IPS-20b (cell line): Measurements from ENCODE around the gene PFAS.

ENCODE experiments used
- H3K27ac ChIP-seq: one replicate; pipeline ENCODE4 v1.5.1; 2013; ENCODE audit warnings: low read length
- H3K27me3 ChIP-seq: 2 replicates; pipeline ENCODE4 v1.6.1; 2013; ENCODE audit warnings: mild to moderate bottlenecking, low read length, inconsistent platforms; ENCODE audit not compliant: insufficient read depth
- H3K36me3 ChIP-seq: 2 replicates; pipeline ENCODE4 v1.6.1; 2013; ENCODE audit warnings: low read depth, mild to moderate bottlenecking, inconsistent platforms, low read length, moderate library complexity; ENCODE audit not compliant: insufficient read depth
- H3K4me1 ChIP-seq: 2 replicates; pipeline ENCODE4 v1.6.1; 2013; ENCODE audit warnings: mild to moderate bottlenecking, control low read depth, inconsistent platforms, low read length, moderate library complexity; ENCODE audit not compliant: insufficient read depth
- H3K4me3 ChIP-seq: 2 replicates; pipeline ENCODE4 v1.5.1; 2013; ENCODE audit warnings: mild to moderate bottlenecking, low read length, inconsistent platforms
- H3K9ac ChIP-seq: 2 replicates; pipeline ENCODE4 v1.6.1; 2013; ENCODE audit warnings: low read depth, mild to moderate bottlenecking, inconsistent platforms, low read length, moderate library complexity
- H3K9me3 ChIP-seq: 2 replicates; pipeline ENCODE4 v1.6.1; 2013; ENCODE audit warnings: mild to moderate bottlenecking, low read depth, low read length, inconsistent platforms; ENCODE audit not compliant: insufficient read depth

PFAS gene

DNA sequence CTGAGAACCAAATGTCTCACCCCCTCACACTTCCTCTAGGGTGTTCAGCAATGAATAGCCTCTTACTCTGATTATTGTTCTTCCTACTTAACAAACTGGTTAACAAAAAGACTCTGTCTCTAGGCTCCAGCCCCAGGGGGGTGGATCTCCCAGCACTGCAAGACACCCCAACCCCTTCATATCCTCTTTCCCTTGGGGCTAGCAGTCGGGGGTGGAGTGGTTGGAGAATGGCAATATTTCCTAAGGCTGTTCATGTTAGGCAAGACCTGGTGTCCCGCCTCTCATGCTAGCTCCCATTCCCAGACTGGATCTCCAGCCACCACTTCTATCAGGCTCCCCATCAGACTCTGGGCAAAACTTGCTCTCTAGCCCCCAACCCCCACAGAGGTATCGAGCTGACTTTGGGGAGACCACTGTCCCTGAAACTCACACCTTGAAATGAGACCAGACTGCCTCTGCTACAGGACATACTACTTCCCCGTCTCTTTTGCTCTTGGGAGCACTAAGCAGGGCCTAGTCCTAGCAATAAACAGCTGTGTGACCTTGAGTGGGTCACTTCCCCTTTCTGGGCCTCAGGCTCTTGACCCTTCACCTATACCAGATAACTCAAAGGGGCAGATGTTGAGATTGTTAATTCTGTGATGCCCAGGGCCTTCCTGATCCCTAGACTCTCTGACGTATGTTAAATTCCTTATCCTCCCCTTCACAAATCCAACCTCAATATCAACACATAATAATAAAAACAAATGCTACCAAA lies 43.7 kb downstream of the PFAS start:
- H3K27me3 ChIP-seq = no peaks in the 10 kb centered on the region
- no peak overlapping the region for H3K4me3 ChIP-seq
- H3K36me3 ChIP-seq = no peaks in the 10 kb centered on the region
- no peak overlapping the region for H3K27ac ChIP-seq
- H3K4me1 ChIP-seq = peaks cover 3% of the 10 kb centered on the region
- no peak overlapping the region for H3K9ac ChIP-seq
- no peaks in the 10 kb centered on the region for H3K9me3 ChIP-seq

DNA sequence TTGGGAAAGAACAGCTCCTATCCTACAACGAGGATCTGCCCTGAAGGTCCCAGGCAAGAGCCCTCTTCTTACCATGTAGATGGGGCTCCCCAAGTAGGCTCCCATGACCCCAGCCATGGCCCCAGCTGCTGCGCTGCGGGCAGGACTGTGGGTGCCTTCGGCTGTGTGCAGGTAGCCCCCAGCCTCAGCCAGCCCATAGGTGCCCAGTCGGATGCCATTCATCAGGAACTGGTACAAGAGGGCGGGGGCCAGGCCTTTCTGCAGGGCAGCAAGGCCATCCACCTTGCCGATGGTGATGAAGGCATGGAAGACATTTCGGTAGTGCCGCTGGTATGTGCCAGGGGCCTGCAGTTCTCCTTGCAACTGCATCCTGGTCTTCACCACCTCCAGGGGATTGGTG lies 45.3 kb downstream of the PFAS start:
- 0 out of 2 replicates have a peak overlapping the region, but pooled peaks have one; percentile 67 for H3K4me3 ChIP-seq
- H3K4me1 ChIP-seq = peaks cover 3% of the 10 kb centered on the region
- no peaks in the 10 kb centered on the region for H3K9me3 ChIP-seq
- peak overlapping the region; percentile 43; the same call in 1 of the 2 replicates for H3K9ac ChIP-seq
- no peak overlapping the region for H3K27ac ChIP-seq
- no peaks in the 10 kb centered on the region for H3K27me3 ChIP-seq
- H3K36me3 ChIP-seq = no peaks in the 10 kb centered on the region

DNA sequence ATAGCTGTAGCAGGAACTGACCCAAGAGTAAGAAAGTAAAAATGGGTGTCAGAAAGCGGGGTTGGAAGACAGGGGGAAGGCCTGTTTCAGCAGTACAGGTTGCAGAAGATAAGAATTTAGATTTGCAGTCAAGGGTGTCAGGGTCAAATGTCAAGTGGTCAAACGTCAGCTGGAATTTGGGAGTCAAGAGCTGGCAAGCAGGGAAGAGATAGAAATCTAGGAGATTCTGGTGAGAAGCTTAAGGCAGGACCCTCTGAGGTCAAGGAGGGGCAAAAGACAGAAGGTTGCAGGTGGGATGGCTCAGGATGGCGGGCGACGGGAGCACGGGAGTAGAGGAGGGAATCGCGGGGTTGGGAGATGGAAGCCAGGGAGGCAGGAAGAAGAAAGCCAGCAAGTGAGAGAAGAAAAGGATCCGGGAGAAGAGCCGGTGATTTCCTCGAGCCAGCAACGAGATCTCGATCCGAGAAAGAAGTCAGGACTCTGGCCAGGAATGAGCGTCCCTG lies 45.8 kb downstream of the PFAS start:
- Histone ChIP-seq H3K4me1 (peaks cover 3% of the 10 kb centered on the region), H3K9me3 (no peaks in the 10 kb centered on the region), H3K9ac (peak overlapping the region; percentile 43; the same call in 1 of the 2 replicates), H3K27me3 (no peaks in the 10 kb centered on the region), H3K27ac (no peak overlapping the region), H3K36me3 (no peaks in the 10 kb centered on the region), H3K4me3 (peak overlapping the region; percentile 67)

DNA sequence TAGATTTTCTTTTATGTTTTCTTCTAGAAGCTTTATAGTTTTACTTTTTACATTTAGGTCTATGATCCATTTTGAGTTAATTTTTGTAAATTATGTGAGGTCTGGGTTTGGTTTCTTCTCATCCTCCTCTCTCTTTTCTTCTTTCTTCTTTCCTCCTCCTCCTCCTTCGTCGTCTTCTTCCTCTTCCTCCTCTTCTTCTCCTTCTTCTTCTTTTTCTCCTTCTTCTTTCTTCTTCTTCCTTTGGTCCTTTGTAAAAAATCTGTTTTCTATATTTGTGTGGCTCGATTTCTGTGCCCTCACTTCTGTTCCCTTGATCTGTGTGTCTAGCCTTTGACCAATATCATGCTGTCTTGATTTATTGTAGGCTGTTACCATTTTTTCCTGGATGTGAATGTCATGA lies 51.1 kb downstream of the PFAS start:
- no peaks in the 10 kb centered on the region for H3K9me3 ChIP-seq
- H3K27ac ChIP-seq = no peak overlapping the region
- no peak overlapping the region for H3K9ac ChIP-seq
- H3K36me3 ChIP-seq = no peaks in the 10 kb centered on the region
- H3K4me1 ChIP-seq = no peaks in the 10 kb centered on the region
- H3K4me3 ChIP-seq = no peak overlapping the region
- no peaks in the 10 kb centered on the region for H3K27me3 ChIP-seq

DNA sequence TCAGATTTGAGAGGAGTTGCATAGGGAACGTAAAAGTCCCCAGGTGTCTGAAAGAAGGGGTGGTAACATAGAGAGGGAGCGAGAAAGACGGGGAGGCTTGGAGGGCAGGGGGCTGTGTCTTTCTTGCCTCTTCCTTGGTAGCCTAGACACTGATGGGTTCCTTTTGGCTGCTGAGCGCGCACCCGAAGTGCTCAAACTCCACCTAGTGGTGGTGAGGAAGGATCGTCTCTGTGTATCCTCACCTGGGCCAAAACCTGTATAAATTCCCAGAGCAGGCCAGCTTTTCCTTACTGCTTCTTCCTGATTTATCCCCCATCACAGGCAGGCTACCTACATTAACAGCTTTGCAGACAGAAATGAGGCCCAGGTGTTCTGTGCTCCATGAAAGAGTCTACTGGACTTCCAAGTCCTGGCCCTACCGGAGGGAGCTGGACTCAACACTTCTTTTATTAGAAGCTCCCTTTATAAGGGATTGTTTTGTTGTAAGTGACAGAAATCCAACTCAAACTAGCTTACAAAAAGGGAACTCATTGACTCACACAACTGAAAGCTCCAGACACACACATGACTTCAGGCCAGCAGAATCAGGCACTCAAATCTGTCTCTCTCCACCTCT lies 51.6 kb downstream of the PFAS start:
- Histone ChIP-seq H3K27me3 (no peaks in the 10 kb centered on the region), H3K9me3 (no peaks in the 10 kb centered on the region), H3K4me3 (no peak overlapping the region), H3K4me1 (no peaks in the 10 kb centered on the region), H3K27ac (no peak overlapping the region), H3K9ac (no peak overlapping the region), H3K36me3 (no peaks in the 10 kb centered on the region)

DNA sequence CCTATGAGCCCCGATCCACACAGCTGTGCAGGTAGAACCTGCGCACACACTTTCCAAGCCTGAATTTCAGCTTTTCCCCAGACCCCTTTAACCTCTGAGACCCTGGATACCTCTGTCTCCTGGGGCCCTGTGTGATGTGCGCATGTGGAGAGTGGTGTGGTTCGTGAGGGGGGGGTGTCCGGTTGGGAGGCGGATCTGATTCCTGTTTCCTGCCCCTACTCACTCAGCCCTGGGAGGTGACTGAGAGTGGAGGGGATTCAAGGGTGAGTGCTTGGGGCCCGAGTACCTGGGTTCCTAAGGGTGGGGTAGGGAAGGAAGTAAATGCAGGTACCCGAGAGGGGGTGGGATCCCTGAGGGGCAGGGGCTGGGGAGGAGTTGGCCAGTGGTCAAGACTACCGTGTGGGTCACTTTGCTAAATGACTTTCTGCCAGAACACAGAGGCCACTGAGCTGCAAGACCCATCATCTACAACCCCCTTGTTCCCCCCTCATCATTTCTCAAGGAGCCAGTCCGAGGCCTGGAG lies 61.6 kb downstream of the PFAS start:
- Histone ChIP-seq H3K36me3 (no peaks in the 10 kb centered on the region), H3K9me3 (no peaks in the 10 kb centered on the region), H3K4me1 (peaks cover 3% of the 10 kb centered on the region; the same call in 1 of the 2 replicates), H3K27ac (no peak overlapping the region), H3K9ac (no peak overlapping the region), H3K4me3 (no peak overlapping the region), H3K27me3 (peaks cover 23% of the 10 kb centered on the region)

DNA sequence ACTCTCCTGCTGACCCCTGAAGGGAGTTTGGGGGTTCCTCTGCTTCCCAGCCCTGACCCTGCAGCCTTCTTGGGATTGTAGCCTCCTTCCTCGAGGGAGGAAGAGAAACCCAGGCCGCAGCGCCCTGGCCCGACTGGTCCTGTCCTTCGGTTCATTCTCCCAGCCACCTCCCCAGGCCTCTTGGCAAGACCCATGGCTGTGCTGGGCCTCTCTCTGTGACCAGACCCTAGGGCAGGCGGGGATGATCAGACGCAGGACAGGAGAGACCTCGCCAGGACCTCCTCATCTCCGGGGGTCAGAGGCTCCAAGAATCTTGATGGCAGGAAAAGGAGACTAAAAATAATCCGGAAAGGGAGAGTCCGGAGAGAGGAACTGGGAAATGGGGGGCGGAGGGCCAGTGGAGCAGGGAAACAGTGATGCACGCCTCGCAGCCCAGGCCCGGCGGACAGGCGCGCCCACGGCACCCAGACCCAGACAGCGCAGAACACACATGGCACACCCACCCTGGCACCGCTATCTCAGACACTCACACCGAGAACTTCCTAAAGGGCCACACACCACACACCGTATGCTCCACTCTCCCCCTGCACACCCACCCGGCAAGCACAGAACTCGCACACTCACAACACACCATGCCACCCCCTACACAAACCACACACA lies 62.2 kb downstream of the PFAS start:
- no peak overlapping the region for H3K27ac ChIP-seq
- peaks cover 29% of the 10 kb centered on the region for H3K27me3 ChIP-seq
- peaks cover 3% of the 10 kb centered on the region; the same call in 1 of the 2 replicates for H3K4me1 ChIP-seq
- no peak overlapping the region for H3K9ac ChIP-seq
- no peak overlapping the region for H3K4me3 ChIP-seq
- no peaks in the 10 kb centered on the region for H3K36me3 ChIP-seq
- H3K9me3 ChIP-seq = no peaks in the 10 kb centered on the region

DNA sequence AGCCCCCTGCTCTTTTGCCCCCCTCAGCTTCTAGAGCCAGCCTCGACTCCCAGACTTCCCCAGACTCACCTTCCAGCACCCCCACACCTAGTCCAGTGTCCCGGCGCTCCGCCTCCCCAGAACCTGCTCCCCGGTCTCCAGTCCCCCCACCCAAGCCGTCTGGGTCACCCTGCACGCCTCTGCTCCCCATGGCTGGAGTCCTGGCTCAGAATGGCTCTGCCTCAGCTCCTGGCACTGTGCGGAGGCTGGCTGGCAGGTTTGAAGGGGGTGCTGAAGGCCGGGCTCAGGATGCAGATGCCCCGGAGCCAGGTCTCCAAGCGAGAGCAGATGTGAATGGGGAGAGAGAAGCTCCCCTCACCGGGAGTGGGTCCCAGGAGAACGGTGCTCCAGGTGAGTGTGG lies 63.2 kb downstream of the PFAS start:
- Histone ChIP-seq H3K9me3 (no peaks in the 10 kb centered on the region), H3K36me3 (no peaks in the 10 kb centered on the region), H3K9ac (no peak overlapping the region), H3K27ac (no peak overlapping the region), H3K27me3 (peaks cover 39% of the 10 kb centered on the region), H3K4me3 (no peak overlapping the region), H3K4me1 (peaks cover 3% of the 10 kb centered on the region; the same call in 1 of the 2 replicates)

DNA sequence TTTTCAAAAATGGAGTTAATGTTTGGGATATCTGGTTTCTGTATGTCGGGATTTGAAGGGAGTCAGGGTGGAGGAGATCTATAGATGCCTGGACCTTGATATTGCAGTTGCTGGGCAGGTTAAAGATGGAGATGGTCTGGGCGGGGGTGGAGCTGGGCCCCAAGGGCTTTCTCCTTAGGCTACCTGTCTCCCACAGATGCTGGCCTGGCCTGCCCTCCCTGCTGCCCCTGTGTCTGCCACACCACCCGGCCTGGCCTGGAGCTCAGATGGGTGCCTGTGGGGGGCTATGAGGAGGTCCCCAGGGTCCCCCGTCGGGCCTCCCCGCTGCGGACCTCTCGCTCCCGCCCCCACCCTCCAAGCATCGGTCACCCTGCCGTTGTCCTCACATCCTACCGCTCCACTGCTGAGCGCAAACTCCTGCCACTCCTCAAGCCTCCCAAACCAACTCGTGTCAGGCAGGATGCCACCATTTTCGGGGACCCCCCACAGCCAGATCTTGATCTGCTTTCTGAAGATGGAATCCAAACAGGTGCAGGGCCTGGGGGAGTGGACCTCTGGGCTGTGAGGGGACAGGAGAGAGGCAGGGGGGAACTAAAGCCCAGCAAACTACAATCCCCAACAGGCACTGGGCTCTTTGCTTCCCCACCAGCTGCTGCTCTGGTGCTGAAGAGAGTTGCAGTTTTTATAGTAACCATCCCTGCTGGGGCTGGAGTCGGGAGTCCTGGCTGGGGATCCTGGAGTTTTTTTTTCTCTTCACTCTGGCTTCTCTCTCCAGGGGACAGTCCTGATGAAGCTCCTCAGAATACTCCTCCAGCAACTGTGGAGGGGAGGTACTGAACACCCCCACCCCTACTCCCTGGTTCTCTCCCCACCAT lies 63.9 kb downstream of the PFAS start:
- Histone ChIP-seq H3K9me3 (no peaks in the 10 kb centered on the region), H3K27me3 (peaks cover 42% of the 10 kb centered on the region), H3K36me3 (no peaks in the 10 kb centered on the region), H3K4me1 (peaks cover 3% of the 10 kb centered on the region; the same call in 1 of the 2 replicates), H3K4me3 (no peak overlapping the region), H3K27ac (no peak overlapping the region), H3K9ac (no peak overlapping the region)

DNA sequence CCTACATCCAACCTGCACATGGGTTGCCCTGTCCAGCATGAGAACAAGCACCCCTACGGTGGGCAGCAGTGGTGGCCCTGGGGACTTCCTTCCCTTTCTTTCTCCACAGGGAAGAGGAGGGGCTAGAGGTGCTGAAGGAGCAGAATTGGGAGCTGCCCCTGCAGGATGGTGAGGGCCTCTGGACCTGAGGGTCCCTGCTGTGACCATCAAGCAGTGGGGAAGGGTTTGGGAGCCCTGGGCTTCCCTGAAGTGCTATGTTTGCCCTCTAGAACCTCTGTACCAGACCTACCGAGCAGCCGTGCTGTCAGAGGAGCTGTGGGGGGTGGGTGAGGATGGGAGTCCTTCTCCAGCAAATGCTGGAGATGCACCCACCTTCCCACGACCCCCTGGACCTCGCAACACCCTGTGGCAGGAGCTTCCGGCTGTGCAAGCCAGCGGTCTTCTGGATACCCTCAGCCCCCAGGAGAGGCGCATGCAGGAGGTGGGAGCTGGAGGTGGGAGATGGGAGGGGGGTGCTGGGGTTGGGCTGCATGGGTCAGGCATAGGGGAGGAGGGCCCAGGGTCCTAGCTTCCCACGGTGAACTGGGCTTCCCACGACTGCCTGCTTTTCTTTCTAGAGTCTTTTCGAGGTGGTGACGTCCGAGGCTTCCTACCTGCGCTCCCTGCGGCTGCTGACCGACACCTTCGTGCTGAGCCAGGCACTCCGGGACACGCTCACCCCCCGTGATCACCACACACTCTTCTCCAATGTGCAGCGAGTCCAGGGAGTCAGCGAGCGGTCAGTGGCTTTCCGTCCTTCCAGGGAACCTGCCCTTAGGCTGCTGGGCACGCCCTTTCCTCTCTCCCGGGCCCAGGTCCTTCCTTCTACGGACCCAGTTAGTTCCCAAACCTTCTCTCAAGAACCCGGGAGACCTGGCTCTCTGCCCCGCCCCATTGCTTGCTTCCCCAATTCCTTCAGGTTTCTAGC lies 66.0 kb downstream of the PFAS start:
- H3K9ac ChIP-seq = peak overlapping the region; percentile 47; the same call in 1 of the 2 replicates
- no peaks in the 10 kb centered on the region for H3K9me3 ChIP-seq
- H3K4me1 ChIP-seq = peaks cover 3% of the 10 kb centered on the region; the same call in 1 of the 2 replicates
- peak overlapping the region; percentile 85 for H3K4me3 ChIP-seq
- no peak overlapping the region for H3K27ac ChIP-seq
- H3K27me3 ChIP-seq = peaks cover 42% of the 10 kb centered on the region
- H3K36me3 ChIP-seq = no peaks in the 10 kb centered on the region
